Smooth muscle cell (in vitro differentiated cells): ENCODE measurements around the gene ZNF213. TPM values are rescaled to one million over a fixed set of nuclear protein-coding genes. Genes with fewer than 3 reads are reported as not detected.

Source experiments
- DNase-seq: peaks from one replicate; lab custom pipeline; 2025; ENCODE audit not compliant: unreplicated experiment; lab: John Stamatoyannopoulos, UW
- H2AFZ ChIP-seq: fragments of 200-600 bp; sonication (generic); 2 replicates; pipeline ENCODE4 v1.6.0; 2016; ENCODE audit warnings: antibody characterized with exemption, low read depth, mild to moderate bottlenecking
- H3F3A ChIP-seq: fragments of 200-600 bp; sonication (generic); 2 replicates; pipeline ENCODE4 v1.6.0; 2017; ENCODE audit warnings: antibody characterized with exemption, low read depth
- H3K27ac ChIP-seq: fragments of 200-600 bp; sonication (generic); 2 replicates; pipeline ENCODE4 v1.5.1; 2016; ENCODE audit warnings: low read depth, mild to moderate bottlenecking
- H3K27me3 ChIP-seq: fragments of 200-600 bp; sonication (generic); 2 replicates; pipeline ENCODE4 v1.6.1; 2016; ENCODE audit warnings: low read depth, mild to moderate bottlenecking
- H3K36me3 ChIP-seq: fragments of 200-600 bp; sonication (generic); 2 replicates; pipeline ENCODE4 v1.5.1; 2016; ENCODE audit warnings: low read depth
- H3K4me1 ChIP-seq: fragments of 200-600 bp; sonication (generic); 2 replicates; pipeline ENCODE4 v1.5.1; 2016; ENCODE audit warnings: low read depth
- H3K4me2 ChIP-seq: fragments of 200-600 bp; sonication (generic); 2 replicates; pipeline ENCODE4 v1.6.0; 2016; ENCODE audit warnings: mild to moderate bottlenecking
- H3K4me3 ChIP-seq: fragments of 200-600 bp; sonication (generic); 2 replicates; pipeline ENCODE4 v1.5.1; 2016; ENCODE audit warnings: mild to moderate bottlenecking
- H3K79me2 ChIP-seq: fragments of 200-600 bp; sonication (generic); 2 replicates; pipeline ENCODE4 v1.6.0; 2016; ENCODE audit warnings: low read depth, mild to moderate bottlenecking
- H3K9ac ChIP-seq: fragments of 200-600 bp; sonication (generic); 2 replicates; pipeline ENCODE4 v1.6.0; 2016; ENCODE audit warnings: low read depth
- H3K9me3 ChIP-seq: fragments of 200-600 bp; sonication (generic); replicated peaks from 2 replicates; pipeline ENCODE4 v1.5.1; 2016; ENCODE audit warnings: low read depth
- H4K20me1 ChIP-seq: fragments of 200-600 bp; sonication (generic); 2 replicates; pipeline ENCODE4 v1.6.0; 2016; ENCODE audit warnings: low read depth
- CTCF ChIP-seq: fragments of 200-600 bp; sonication (generic); IDR thresholded peaks from 2 replicates; pipeline ENCODE4 v1.5.1; 2017; ENCODE audit warnings: borderline replicate concordance, mild to moderate bottlenecking, antibody characterized with exemption; ENCODE audit not compliant: insufficient read depth, poor library complexity, severe bottlenecking
- WGBS: methylation state at CpG from one replicate; pipeline ENCODE4 v1.1.7; 2016; ENCODE audit warnings: low lambda C conversion rate; 5-methylcytosine and 5-hydroxymethylcytosine counted together
- polyA plus RNA-seq: library from polyadenylated mRNA; unstranded; fragments of >200 nt; fragmentation: Nextera tagmentation; extraction: Ambion mirVana; gene quantifications from 2 replicates; pipeline ENCODE4 v1.2.1, GENCODE V29; 2016
- total RNA-seq: library from RNA; depleted of rRNA; stranded (reverse); fragments of >200 nt; gene quantifications from 2 replicates; pipeline ENCODE4 v1.2.3, GENCODE V29; 2014

The ZNF213 gene
- total and polyA plus RNA-seq, 2 experiments from 2014 or later: 9.2 to 9.6 TPM

DNA sequence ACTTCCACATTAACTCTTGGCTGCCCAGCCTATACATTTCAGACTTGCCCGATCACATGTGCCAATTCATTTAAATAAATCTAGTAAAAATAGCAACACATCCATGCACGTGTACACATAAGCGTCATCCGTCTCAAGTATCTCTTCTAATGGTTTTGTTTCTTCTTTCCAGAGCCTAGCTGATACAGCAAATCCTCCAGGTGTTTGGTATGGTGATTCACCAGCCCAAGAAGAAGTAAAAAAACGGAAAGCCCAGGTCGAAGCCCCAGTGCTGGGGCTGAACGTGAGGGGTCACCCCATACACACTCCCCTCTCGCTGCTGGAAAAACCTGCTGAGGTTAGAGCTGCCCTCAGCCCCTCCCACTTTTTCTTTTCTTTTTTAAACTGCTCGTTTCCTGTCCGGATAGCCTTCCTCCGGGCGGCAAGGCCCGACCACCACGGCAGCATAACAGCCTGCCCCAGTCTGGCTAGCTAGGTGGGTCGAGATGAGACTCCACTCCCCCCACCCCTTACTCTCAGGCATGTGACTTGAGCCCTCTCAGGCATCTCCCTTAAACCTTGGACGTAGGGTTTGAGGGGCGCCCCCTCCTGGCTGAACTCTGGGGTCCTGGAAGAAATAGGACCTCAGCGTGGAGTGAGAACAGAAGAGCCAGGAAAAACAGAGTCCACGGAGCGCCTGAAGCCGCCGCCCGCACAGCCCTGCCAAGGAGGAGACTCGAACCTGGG, 39.2 kb downstream of the ZNF213 start:
- WGBS: 13% methylated on average over 24 of the region's 24 CpGs
- H2AFZ ChIP-seq: no peak overlapping the region
- H3K27me3 ChIP-seq: peaks cover 95% of the 10 kb centered on the region
- no peak overlapping the region for H3K9ac ChIP-seq
- no peaks in the 10 kb centered on the region for H3K79me2 ChIP-seq
- peak overlapping the region; percentile 6 for H3K4me2 ChIP-seq
- H3F3A ChIP-seq: no peaks in the 10 kb centered on the region
- H3K4me3 ChIP-seq: peak overlapping the region; percentile 11
- H4K20me1 ChIP-seq: no peaks in the 10 kb centered on the region
- no peaks in the 10 kb centered on the region for H3K9me3 ChIP-seq
- no peaks in the 10 kb centered on the region for H3K36me3 ChIP-seq
- no peak overlapping the region for H3K27ac ChIP-seq
- H3K4me1 ChIP-seq: no peaks in the 10 kb centered on the region
- TF ChIP-seq CTCF: peak; percentile 31
- DNase-seq: no peak

DNA sequence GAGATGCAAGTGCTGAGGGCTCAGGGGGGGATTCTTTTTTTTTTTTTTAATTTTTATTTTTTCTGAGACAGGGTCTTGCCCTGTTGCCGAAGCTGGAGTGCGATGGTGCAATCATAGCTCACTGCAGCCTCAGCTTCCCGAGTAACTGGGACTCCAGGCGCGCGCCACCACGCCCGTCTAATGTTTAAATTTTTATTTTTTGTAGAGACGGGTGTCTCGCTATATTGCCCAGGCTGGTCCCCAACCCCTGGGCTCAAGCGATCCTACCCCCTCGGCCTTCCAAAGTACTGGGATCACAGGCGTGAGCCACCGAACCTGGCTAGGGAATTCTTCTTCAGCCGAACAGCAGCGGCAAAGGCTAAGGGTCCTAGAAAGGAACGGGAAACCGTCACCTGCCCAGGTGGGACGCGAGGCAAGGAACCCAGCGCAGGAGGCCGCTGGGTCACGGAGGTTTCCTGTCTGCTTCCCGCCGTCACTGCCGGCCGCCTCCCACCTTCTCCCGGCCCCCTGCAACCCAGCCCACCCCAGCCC, 39.9 kb downstream of the ZNF213 start:
- no peaks in the 10 kb centered on the region for H4K20me1 ChIP-seq
- H3K4me2 ChIP-seq: peak overlapping the region; percentile 1
- 26% methylated on average over 21 of the region's 28 CpGs for WGBS
- TF ChIP-seq CTCF: no peak
- no peak overlapping the region for H3K27ac ChIP-seq
- no peak overlapping the region for H3K4me3 ChIP-seq
- H2AFZ ChIP-seq: no peak overlapping the region
- H3K79me2 ChIP-seq: no peaks in the 10 kb centered on the region
- no peaks in the 10 kb centered on the region for H3K36me3 ChIP-seq
- no peaks in the 10 kb centered on the region for H3F3A ChIP-seq
- H3K9me3 ChIP-seq: no peaks in the 10 kb centered on the region
- H3K4me1 ChIP-seq: no peaks in the 10 kb centered on the region
- H3K9ac ChIP-seq: no peak overlapping the region
- peaks cover 95% of the 10 kb centered on the region for H3K27me3 ChIP-seq
- DNase-seq: no peak

- no peak overlapping the region for H3K9ac ChIP-seq
- 8% methylated on average over 37 of the region's 39 CpGs for WGBS
These were observed 40.6 kb downstream of the ZNF213 start for GRCh38 chr16:3175157-3176093.

More at GRCh38 chr16:3175157-3176093, 40.6 kb downstream of the ZNF213 start:
- no peak for TF ChIP-seq CTCF
- Histone ChIP-seq H3K79me2 (no peaks in the 10 kb centered on the region), H3K4me1 (no peaks in the 10 kb centered on the region), H3K9me3 (no peaks in the 10 kb centered on the region), H2AFZ (no peak overlapping the region), H3K27me3 (peaks cover 95% of the 10 kb centered on the region), H3K4me3 (no peak overlapping the region), H3K4me2 (peak overlapping the region; percentile 1), H3F3A (no peaks in the 10 kb centered on the region), H3K27ac (no peak overlapping the region), H4K20me1 (no peaks in the 10 kb centered on the region), H3K36me3 (no peaks in the 10 kb centered on the region)
- no peak for DNase-seq
